Effector CD8-positive, alpha-beta T cell (primary cell): ENCODE measurements around the gene KRTAP5-10.
"Not testable (repeated sequence)": the region's sequence is repeated elsewhere in the genome, so short reads cannot be mapped to it uniquely, and the experiment has no call there.

Experiments
- DNase-seq: peaks from one replicate; lab custom pipeline; 2025; lab: John Stamatoyannopoulos, UW

The KRTAP5-10 gene

GRCh38 chr11:71542879-71543777 lies 22.2 kb upstream of the KRTAP5-10 start:
- DNase-seq, result no peak

GRCh38 chr11:71543866-71544265 lies 21.5 kb upstream of the KRTAP5-10 start:
- DNase-seq, result no peak

- no peak for DNase-seq
Measured at GRCh38 chr11:71544525-71545214, 20.7 kb upstream of the KRTAP5-10 start.

- no peak for DNase-seq
Measured at GRCh38 chr11:71545405-71545966, 19.9 kb upstream of the KRTAP5-10 start.

- DNase-seq, result no peak
Measured at GRCh38 chr11:71548120-71548519, 17.2 kb upstream of the KRTAP5-10 start, which contains the start of gene KRTAP5-9. TSS of gene KRTAP5-9 (plus strand) at chr11:71548420. CDS start at chr11:71548658, 238 bp downstream.

- no peak for DNase-seq
Measured at GRCh38 chr11:71548716-71549151, 16.6 kb upstream of the KRTAP5-10 start.

GRCh38 chr11:71551711-71552110 lies 13.7 kb upstream of the KRTAP5-10 start:
- DNase-seq, result no peak

- DNase-seq, result no peak
Measured at GRCh38 chr11:71554996-71555395, 10.4 kb upstream of the KRTAP5-10 start.

GRCh38 chr11:71555508-71555907 lies 9.9 kb upstream of the KRTAP5-10 start:
- no peak for DNase-seq

GRCh38 chr11:71556018-71556417 lies 9.3 kb upstream of the KRTAP5-10 start:
- DNase-seq, result no peak

GRCh38 chr11:71557257-71557656 lies 8.1 kb upstream of the KRTAP5-10 start:
- DNase-seq, result no peak

GRCh38 chr11:71558996-71559395 lies 6.4 kb upstream of the KRTAP5-10 start:
- no peak for DNase-seq

GRCh38 chr11:71562120-71562519 lies 3.2 kb upstream of the KRTAP5-10 start:
- DNase-seq, result no peak

GRCh38 chr11:71563406-71563805 lies 2.0 kb upstream of the KRTAP5-10 start:
- no peak for DNase-seq

- no peak for DNase-seq
Measured at GRCh38 chr11:71564430-71564829, 933 bp upstream of the KRTAP5-10 start.

GRCh38 chr11:71566081-71566620 lies 788 bp downstream of the KRTAP5-10 start:
- no peak for DNase-seq

- not testable (repeated sequence) for DNase-seq
Measured at GRCh38 chr11:71566626-71567599, 1.6 kb downstream of the KRTAP5-10 start.

- not testable (repeated sequence) for DNase-seq
Measured at GRCh38 chr11:71567633-71568032, 2.3 kb downstream of the KRTAP5-10 start.

GRCh38 chr11:71568704-71569349 lies 3.5 kb downstream of the KRTAP5-10 start:
- DNase-seq, result no peak

GRCh38 chr11:71571101-71571850 lies 5.9 kb downstream of the KRTAP5-10 start:
- DNase-seq, result not testable (repeated sequence)
